Heart right ventricle (tissue), 16 donors: ENCODE data around the gene PLCB2. TPM values are rescaled to one million over a fixed set of nuclear protein-coding genes. Genes with fewer than 3 reads are reported as not detected.

Experiments used
- ATAC-seq, 8 donors: fragments of 200-7000 bp; cut with Tn5 transposase; one replicate each; pipeline ENCODE4 v1.9.1; 2020; ENCODE audit warnings: mild to moderate bottlenecking in 8 of 8, moderate library complexity in 8 of 8, moderate number of reproducible peaks in 1 of 8
- DNase-seq, 2 donors: peaks; one replicate each; pipeline ENCODE4 v3.0.0-alpha.2; 2020
- H3K27ac ChIP-seq, 10 donors: fragments of 200-600 bp; sonication (generic) in 2 of 10; one replicate each; pipeline versions ENCODE4 v1.5.0 to v1.8.0; 2020 to 2022; ENCODE audit warnings: mild to moderate bottlenecking in 3 of 10
- H3K27me3 ChIP-seq, 7 donors: fragments of 200-600 bp; one replicate each; pipeline ENCODE4 v1.8.0; 2021 to 2022; ENCODE audit warnings: mild to moderate bottlenecking in 2 of 7
- H3K36me3 ChIP-seq, 9 donors: fragments of 200-600 bp; sonication (generic) in 1 of 9; one replicate each; pipeline versions ENCODE4 v1.5.0 to v1.8.0; 2020 to 2022; ENCODE audit warnings: mild to moderate bottlenecking in 2 of 9
- H3K4me1 ChIP-seq, 9 donors: fragments of 200-600 bp; sonication (generic) in 1 of 9; one replicate each; pipeline versions ENCODE4 v1.5.0 to v1.8.0; 2020 to 2022; ENCODE audit warnings: mild to moderate bottlenecking in 4 of 9
- H3K4me3 ChIP-seq, 10 donors: fragments of 200-600 bp; sonication (generic) in 2 of 10; one replicate each; pipeline versions ENCODE4 v1.5.0 to v1.8.0; 2020 to 2022; ENCODE audit warnings: mild to moderate bottlenecking in 7 of 10, moderate library complexity in 2 of 10
- H3K9me3 ChIP-seq, 11 donors: fragments of 200-600 bp in 10 of 11; sonication (generic) in 2 of 11; one replicate each; pipeline versions ENCODE4 v1.5.0 to v1.8.0; 2013 to 2022; ENCODE audit warnings: mild to moderate bottlenecking in 2 of 11, control low read depth in 1 of 11, moderate library complexity in 1 of 11
- WGBS, 2 donors: extraction: QIAGEN DNeasy Blood & Tissue Kit; methylation state at CpG; one replicate each; pipeline ENCODE4 v1.1.7; 2013; ENCODE audit warnings: inconsistent platforms in 1 of 2; 5-methylcytosine and 5-hydroxymethylcytosine counted together
- intact Hi-C, 10 donors: fragments of 100-400 bp; cut with DNase I; formaldehyde crosslinking; loops; one replicate each; pipeline versions ENCODE4 v1.11.1 to v1.14.2; 2022
- polyA plus RNA-seq, 2 donors: library from polyadenylated mRNA; stranded (reverse); fragments of 200-250 nt; gene quantifications; one replicate each; pipeline ENCODE4 v1.2.3, GENCODE V29; 2013
- total RNA-seq, 10 donors: library from RNA; stranded (reverse); fragmentation: NEBNext Ultra II Directional in 3 of 10; extraction: Animal tissue kit (Norgen Biotek cat#: 25700) in 3 of 10; gene quantifications; one replicate each; pipeline versions ENCODE4 v1.2.1 to v1.2.4, GENCODE V29; 2021 to 2023
- TF ChIP-seq, protein P1 (sequence below), 9 donors: fragments of 200-600 bp; sonication (generic) in 2 of 9; IDR thresholded peaks; one replicate each; pipeline versions ENCODE4 v1.5.0 to v1.8.0; 2021 to 2022; ENCODE audit warnings: antibody characterized with exemption in 9 of 9, mild to moderate bottlenecking in 5 of 9, moderate library complexity in 1 of 9
- donor health status: Arrhythmogenic right ventricular cardiomyopathy.
- donor health status: ischemic (EF 13 %, LVEDD 7.1; RV severe dilation, severe dysfunction).
- donor health status: healthy with polysubstance abuse.
- donor health status: DM: no; HTN: yes; CAD: no.
- donor health status: DM: no; HTN: no; CAD: no.
- donor health status: ischemic (EF 25% LVEDD 6.9; RV normal size, moderate dysfunction).
- donor health status: ischemic (EF 25% LVEDD 5.7; RV mildly dilated, moderate dysfunction).
- donor health status: healthy.
- donor health status: DM: yes; HTN: yes; CAD: no.
- donor health status: Ischemic cardiomyopathy.
- donor health status: ischemic (EF 35%, LVEDD 5.7; RV mildly dilated, moderate dysfunction).
- donor health status: nonischemic (EF 11% LVEDD 7.7; RV severe dilation, severe dysfunction).
- donor health status: DM: yes; HTN: yes; CAD: no.
- donor health status: PGD.
- donor health status: ischemic (EF 29% LVEDD 5.4; RV normal size, mild dysfunction).
- donor health status: nonischemic (EF 23%, LVEDD 6.1; RV moderate dilation, normal function).

Gene PLCB2
- total and polyA plus RNA-seq, 12 donors: 1.2 to 24.4 (median 4.9) TPM

DNA sequence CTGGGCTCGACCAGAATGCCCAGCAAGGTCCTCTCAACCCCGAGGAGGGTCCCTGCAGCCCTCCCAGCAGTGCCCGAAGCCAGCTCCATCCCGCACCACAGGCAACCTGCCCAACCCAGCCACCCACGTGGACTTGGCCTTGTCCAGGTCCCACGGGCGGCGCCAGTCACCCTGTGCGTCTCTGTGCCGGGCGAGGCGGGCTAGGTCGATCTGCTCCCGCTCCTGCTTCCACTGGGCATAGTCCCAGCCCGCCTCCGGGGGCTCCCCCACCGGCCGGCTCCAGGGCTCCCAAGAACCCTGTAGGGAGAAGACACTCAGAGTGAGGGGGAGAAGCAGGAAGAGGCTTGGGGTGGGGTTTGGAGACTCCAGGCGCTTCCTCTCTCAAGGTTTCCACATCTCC lies 29.9 kb upstream of the PLCB2 start:
- no peaks in the 10 kb centered on the region for H3K9me3 ChIP-seq
- intact Hi-C loops: no loop called here
- no peak for DNase-seq
- peak overlapping the region in 9 of 10 donors; percentile 95 to 99 (median 98) for H3K27ac ChIP-seq
- ATAC-seq: no peak
- TF ChIP-seq, protein P1, sequence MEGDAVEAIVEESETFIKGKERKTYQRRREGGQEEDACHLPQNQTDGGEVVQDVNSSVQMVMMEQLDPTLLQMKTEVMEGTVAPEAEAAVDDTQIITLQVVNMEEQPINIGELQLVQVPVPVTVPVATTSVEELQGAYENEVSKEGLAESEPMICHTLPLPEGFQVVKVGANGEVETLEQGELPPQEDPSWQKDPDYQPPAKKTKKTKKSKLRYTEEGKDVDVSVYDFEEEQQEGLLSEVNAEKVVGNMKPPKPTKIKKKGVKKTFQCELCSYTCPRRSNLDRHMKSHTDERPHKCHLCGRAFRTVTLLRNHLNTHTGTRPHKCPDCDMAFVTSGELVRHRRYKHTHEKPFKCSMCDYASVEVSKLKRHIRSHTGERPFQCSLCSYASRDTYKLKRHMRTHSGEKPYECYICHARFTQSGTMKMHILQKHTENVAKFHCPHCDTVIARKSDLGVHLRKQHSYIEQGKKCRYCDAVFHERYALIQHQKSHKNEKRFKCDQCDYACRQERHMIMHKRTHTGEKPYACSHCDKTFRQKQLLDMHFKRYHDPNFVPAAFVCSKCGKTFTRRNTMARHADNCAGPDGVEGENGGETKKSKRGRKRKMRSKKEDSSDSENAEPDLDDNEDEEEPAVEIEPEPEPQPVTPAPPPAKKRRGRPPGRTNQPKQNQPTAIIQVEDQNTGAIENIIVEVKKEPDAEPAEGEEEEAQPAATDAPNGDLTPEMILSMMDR (IDR thresholded peaks at IDR 0.05): no peak
- peaks cover 0 to 29% (median 0%) of the 10 kb centered on the region in 9 donors for H3K36me3 ChIP-seq
- 39 to 40% methylated on average over 19 of the region's 19 CpGs for WGBS, 2 donors
- peaks cover 63 to 100% (median 91%) of the 10 kb centered on the region in 9 donors for H3K4me1 ChIP-seq
- no peaks in the 10 kb centered on the region for H3K27me3 ChIP-seq
- peak overlapping the region in 6 of 10 donors; percentile 5 to 57 (median 48) for H3K4me3 ChIP-seq

DNA sequence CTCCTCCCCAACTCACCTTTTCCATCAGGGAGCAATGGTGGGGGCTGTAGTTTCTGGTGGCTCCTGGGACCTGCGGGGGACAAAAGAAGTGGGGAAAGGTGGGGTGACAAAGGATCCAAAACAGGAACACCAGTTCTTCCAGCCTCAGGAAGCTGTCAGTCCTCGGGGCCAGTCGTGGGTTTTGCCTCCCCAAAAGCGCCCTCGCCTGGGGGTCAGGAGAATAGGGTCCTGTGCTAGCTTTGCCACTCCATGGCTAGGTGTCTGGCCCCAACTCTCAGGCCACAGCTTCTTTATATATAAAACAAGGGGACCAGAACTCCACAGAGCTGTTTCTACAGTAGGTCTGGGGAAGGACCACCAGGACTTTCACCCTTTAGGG lies 29.0 kb upstream of the PLCB2 start:
- DNase-seq: no peak
- Histone ChIP-seq H3K4me1 (peaks cover 62 to 100% (median 85%) of the 10 kb centered on the region in 9 donors), H3K36me3 (peaks cover 0 to 29% (median 0%) of the 10 kb centered on the region in 9 donors), H3K9me3 (no peaks in the 10 kb centered on the region), H3K27me3 (no peaks in the 10 kb centered on the region), H3K27ac (peak overlapping the region in 9 of 10 donors; percentile 2 to 99 (median 98)), H3K4me3 (no peak overlapping the region)
- WGBS, 2 donors: 55 to 73% methylated on average over 5 of the region's 5 CpGs
- TF ChIP-seq, protein P1 (IDR thresholded peaks at IDR 0.05): peak in 4 of 9 donors; percentile 14 to 33 (median 20)
- no peak for ATAC-seq
- intact Hi-C loops: no loop called here

DNA sequence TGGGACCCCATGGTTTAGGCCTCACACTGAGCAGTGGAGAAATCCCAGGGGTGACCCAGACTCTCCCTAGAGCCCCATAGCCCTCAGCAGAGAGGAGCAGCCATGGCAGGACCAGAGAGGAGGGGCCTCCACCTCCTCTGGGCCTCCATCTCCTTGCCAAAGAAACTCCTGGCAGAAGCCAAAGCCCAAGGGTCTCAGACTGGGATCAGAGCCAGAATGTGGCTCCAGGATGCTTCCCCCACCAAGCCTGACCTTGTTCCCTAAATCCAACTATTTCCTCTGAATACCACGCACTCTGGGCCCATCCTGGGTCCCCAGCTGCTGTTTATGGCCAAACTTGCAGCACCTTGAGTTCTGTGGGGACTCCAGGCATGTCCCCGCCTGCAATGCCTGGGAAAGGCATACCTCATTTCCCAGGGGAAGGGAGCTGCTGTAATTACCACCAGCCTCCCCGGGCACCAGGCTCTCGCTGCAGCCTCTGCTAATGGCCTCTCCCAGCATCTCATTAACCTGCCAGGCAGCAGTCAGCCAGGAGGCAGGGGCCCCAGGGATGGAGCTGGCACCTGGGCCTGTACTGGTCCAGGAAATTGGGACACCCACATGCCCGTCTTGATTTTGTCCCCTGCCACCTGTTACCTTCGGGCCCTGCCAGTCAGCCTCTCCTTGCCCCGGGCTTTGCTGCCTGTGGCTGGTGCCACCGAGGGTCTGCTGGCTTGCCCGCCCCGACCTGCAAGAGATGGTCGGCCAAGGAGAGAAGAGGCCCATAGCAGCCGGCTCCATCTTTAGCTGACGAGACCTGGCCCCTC lies 28.4 kb upstream of the PLCB2 start:
- H3K4me3 ChIP-seq: no peak overlapping the region
- 81 to 82% methylated on average over 13 of the region's 13 CpGs for WGBS, 2 donors
- ATAC-seq (no peak), DNase-seq (no peak)
- intact Hi-C loops: no loop called here
- peaks cover 0 to 29% (median 0%) of the 10 kb centered on the region in 9 donors for H3K36me3 ChIP-seq
- H3K27ac ChIP-seq: peak overlapping the region in 9 of 10 donors; percentile 31 to 99 (median 91)
- TF ChIP-seq, protein P1 (IDR thresholded peaks at IDR 0.05): no peak
- peaks cover 57 to 100% (median 82%) of the 10 kb centered on the region in 9 donors for H3K4me1 ChIP-seq
- no peaks in the 10 kb centered on the region for H3K9me3 ChIP-seq
- H3K27me3 ChIP-seq: no peaks in the 10 kb centered on the region

DNA sequence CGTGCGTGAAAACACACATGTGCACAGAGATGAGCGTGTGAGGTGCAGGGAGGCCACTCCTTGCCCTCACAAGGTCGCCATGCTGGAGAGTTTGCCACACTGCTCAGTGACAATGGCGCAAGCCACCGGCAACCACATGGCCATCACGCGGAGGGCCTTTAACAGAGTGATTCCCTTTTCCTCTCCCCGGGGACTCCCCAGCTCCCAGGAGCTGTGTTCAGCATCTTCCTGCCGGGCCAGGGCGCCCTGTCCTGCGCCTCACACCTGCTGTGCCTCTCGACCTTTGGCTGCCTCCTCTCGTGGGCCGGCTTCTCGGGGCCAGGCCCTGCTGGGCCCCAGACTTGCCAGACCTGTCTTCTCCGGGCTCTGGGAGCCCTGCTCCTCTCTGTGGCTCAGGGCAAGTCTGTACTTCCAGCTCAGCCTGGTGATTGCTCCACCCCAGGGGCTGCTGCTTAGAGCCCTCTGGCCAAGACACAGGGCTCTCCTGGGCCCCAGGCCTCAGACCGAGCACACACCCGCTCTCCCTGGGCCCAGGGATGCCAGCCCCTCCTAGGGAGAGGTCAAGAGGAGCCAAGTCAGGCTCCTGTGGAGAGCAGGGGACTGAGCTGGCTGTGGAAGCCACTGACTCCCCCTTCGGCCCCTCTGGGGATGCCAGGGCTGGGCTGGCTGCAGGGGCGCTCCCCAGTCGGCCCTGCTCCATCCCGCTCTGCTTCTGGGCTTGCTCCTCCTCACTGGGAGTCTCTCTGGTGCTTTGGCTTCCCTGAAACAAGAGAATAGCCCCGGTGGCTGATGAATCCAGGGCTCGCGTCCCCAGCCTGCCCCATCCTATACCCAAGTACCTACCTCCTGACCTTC lies 27.4 kb upstream of the PLCB2 start:
- H3K36me3 ChIP-seq: peaks cover 0 to 29% (median 0%) of the 10 kb centered on the region in 9 donors
- peak overlapping the region in 9 of 10 donors; percentile 79 to 99 (median 83) for H3K27ac ChIP-seq
- TF ChIP-seq, protein P1 (IDR thresholded peaks at IDR 0.05): no peak
- 83 to 85% methylated on average over 26 of the region's 26 CpGs for WGBS, 2 donors
- H3K27me3 ChIP-seq: no peaks in the 10 kb centered on the region
- H3K4me1 ChIP-seq: peaks cover 47 to 100% (median 82%) of the 10 kb centered on the region in 9 donors
- no peak for ATAC-seq
- H3K9me3 ChIP-seq: no peaks in the 10 kb centered on the region
- intact Hi-C loops: no loop called here
- no peak overlapping the region for H3K4me3 ChIP-seq
- DNase-seq: no peak
